ENCODE results near the gene GPC5. TPM values are rescaled to one million over a fixed set of nuclear protein-coding genes. Genes with fewer than 3 reads are reported as not detected.
"Not testable (repeated sequence)": the region's sequence is repeated elsewhere in the genome, so short reads cannot be mapped to it uniquely, and the experiment has no call there.

GPC5 gene
- total RNA-seq, 1 experiment from 2014 or later, result 14.2 TPM

GRCh38 chr13:92418818-92419412 lies 1020.5 kb downstream of the GPC5 start:
- DNase-seq (ENCODE audit: low spot score), result no peak
- in situ Hi-C loops (cut with HindIII; ENCODE audit: low sequenced_read_pairs), result no loop called here

- in situ Hi-C loops (cut with HindIII; ENCODE audit: low sequenced_read_pairs), result no loop called here
- DNase-seq (ENCODE audit: low spot score), result no peak
Measured at GRCh38 chr13:92429231-92429630, 1030.8 kb downstream of the GPC5 start.

GRCh38 chr13:92433386-92433785 lies 1035.0 kb downstream of the GPC5 start:
- in situ Hi-C loops (cut with HindIII; ENCODE audit: low sequenced_read_pairs), result no loop called here
- no peak for DNase-seq (ENCODE audit: low spot score)

- in situ Hi-C loops (cut with HindIII; ENCODE audit: low sequenced_read_pairs), result no loop called here
- no peak for DNase-seq (ENCODE audit: low spot score)
Measured at GRCh38 chr13:92433963-92434362, 1035.5 kb downstream of the GPC5 start.

- no peak for DNase-seq (ENCODE audit: low spot score)
- in situ Hi-C loops (cut with HindIII; ENCODE audit: low sequenced_read_pairs), result no loop called here
Measured at GRCh38 chr13:92436924-92437323, 1038.5 kb downstream of the GPC5 start.

GRCh38 chr13:92444244-92444643 lies 1045.8 kb downstream of the GPC5 start:
- in situ Hi-C loops (cut with HindIII; ENCODE audit: low sequenced_read_pairs), result no loop called here
- DNase-seq (ENCODE audit: low spot score), result no peak

- in situ Hi-C loops (cut with HindIII; ENCODE audit: low sequenced_read_pairs), result no loop called here
- DNase-seq (ENCODE audit: low spot score), result no peak
Measured at GRCh38 chr13:92451060-92451459, 1052.6 kb downstream of the GPC5 start.

- no peak for DNase-seq (ENCODE audit: low spot score)
- in situ Hi-C loops (cut with HindIII; ENCODE audit: low sequenced_read_pairs), result no loop called here
Measured at GRCh38 chr13:92452840-92453239, 1054.4 kb downstream of the GPC5 start.

- in situ Hi-C loops (cut with HindIII; ENCODE audit: low sequenced_read_pairs), result no loop called here
- no peak for DNase-seq (ENCODE audit: low spot score)
Measured at GRCh38 chr13:92459306-92459705, 1060.9 kb downstream of the GPC5 start.

- no peak for DNase-seq (ENCODE audit: low spot score)
- in situ Hi-C loops (cut with HindIII; ENCODE audit: low sequenced_read_pairs), result no loop called here
Measured at GRCh38 chr13:92460479-92460878, 1062.1 kb downstream of the GPC5 start.

GRCh38 chr13:92461402-92461801 lies 1063.0 kb downstream of the GPC5 start:
- DNase-seq (ENCODE audit: low spot score), result no peak
- in situ Hi-C loops (cut with HindIII; ENCODE audit: low sequenced_read_pairs), result no loop called here

- in situ Hi-C loops (cut with HindIII; ENCODE audit: low sequenced_read_pairs), result no loop called here
- no peak for DNase-seq (ENCODE audit: low spot score)
Measured at GRCh38 chr13:92461831-92462230, 1063.4 kb downstream of the GPC5 start.

GRCh38 chr13:92463134-92463533 lies 1064.7 kb downstream of the GPC5 start:
- in situ Hi-C loops (cut with HindIII; ENCODE audit: low sequenced_read_pairs), result no loop called here
- DNase-seq (ENCODE audit: low spot score), result no peak

- no peak for DNase-seq (ENCODE audit: low spot score)
- in situ Hi-C loops (cut with HindIII; ENCODE audit: low sequenced_read_pairs), result no loop called here
Measured at GRCh38 chr13:92473765-92474475, 1075.5 kb downstream of the GPC5 start.

GRCh38 chr13:92480387-92480786 lies 1082.0 kb downstream of the GPC5 start:
- DNase-seq (ENCODE audit: low spot score), result no peak
- in situ Hi-C loops (cut with HindIII; ENCODE audit: low sequenced_read_pairs), result no loop called here

- in situ Hi-C loops (cut with HindIII; ENCODE audit: low sequenced_read_pairs); DNase-seq (ENCODE audit: low spot score): not testable (repeated sequence)
Measured at GRCh38 chr13:92482790-92483189, 1084.4 kb downstream of the GPC5 start.

GRCh38 chr13:92483894-92484293 lies 1085.5 kb downstream of the GPC5 start:
- no peak for DNase-seq (ENCODE audit: low spot score)
- in situ Hi-C loops (cut with HindIII; ENCODE audit: low sequenced_read_pairs), result no loop called here

GRCh38 chr13:92487238-92487637 lies 1088.8 kb downstream of the GPC5 start:
- in situ Hi-C loops (cut with HindIII; ENCODE audit: low sequenced_read_pairs), result no loop called here
- DNase-seq (ENCODE audit: low spot score), result no peak

- DNase-seq (ENCODE audit: low spot score), result no peak
- in situ Hi-C loops (cut with HindIII; ENCODE audit: low sequenced_read_pairs), result no loop called here
Measured at GRCh38 chr13:92488249-92488852, 1089.9 kb downstream of the GPC5 start.

GRCh38 chr13:92491839-92492238 lies 1093.4 kb downstream of the GPC5 start:
- in situ Hi-C loops (cut with HindIII; ENCODE audit: low sequenced_read_pairs), result no loop called here
- no peak for DNase-seq (ENCODE audit: low spot score)

- in situ Hi-C loops (cut with HindIII; ENCODE audit: low sequenced_read_pairs), result no loop called here
- no peak for DNase-seq (ENCODE audit: low spot score)
Measured at GRCh38 chr13:92494915-92495314, 1096.5 kb downstream of the GPC5 start.
